Psoas muscle (tissue), 8 donors: Measurements from ENCODE around the gene KRT75. TPM values are rescaled to one million over a fixed set of nuclear protein-coding genes. Genes with fewer than 3 reads are reported as not detected.
A peak's percentile ranks its signal among the peaks of the same experiment; 100 is the strongest.

Source experiments
- ATAC-seq, 4 donors: fragments of 200-7000 bp; cut with Tn5 transposase; one replicate each; pipeline ENCODE4 v1.9.1; 2020; ENCODE audit warnings: moderate library complexity in 3 of 4, mild to moderate bottlenecking in 2 of 4
- DNase-seq, 2 donors: peaks; one replicate each; pipeline ENCODE4 v3.0.0-alpha.2; 2020
- H3K27ac ChIP-seq: fragments of 200-600 bp; one replicate; pipeline ENCODE4 v1.8.0; 2022
- H3K27me3 ChIP-seq, 3 donors: fragments of 200-600 bp in 1 of 3; one replicate each; pipeline versions ENCODE4 v1.6.1 to v1.8.0; 2013 to 2022; ENCODE audit warnings: low read length in 2 of 3, mild to moderate bottlenecking in 2 of 3, moderate library complexity in 1 of 3; ENCODE audit not compliant: insufficient read depth in 3 of 3
- H3K36me3 ChIP-seq, 2 donors: fragments of 200-600 bp in 1 of 2; one replicate each; pipeline versions ENCODE4 v1.6.1 to v1.8.0; 2013 to 2022; ENCODE audit warnings: low read depth in 1 of 2, mild to moderate bottlenecking in 1 of 2, moderate library complexity in 1 of 2; ENCODE audit not compliant: insufficient read depth in 1 of 2
- H3K4me1 ChIP-seq: fragments of 200-600 bp; one replicate; pipeline ENCODE4 v1.8.0; 2022
- H3K4me3 ChIP-seq: fragments of 200-600 bp; one replicate; pipeline ENCODE4 v1.8.0; 2022; ENCODE audit warnings: mild to moderate bottlenecking
- H3K9me3 ChIP-seq: fragments of 200-600 bp; one replicate; pipeline ENCODE4 v1.8.0; 2022
- WGBS, 3 donors: extraction: QIAGEN DNeasy Blood & Tissue Kit; methylation state at CpG; one replicate each; pipeline versions ENCODE4 v1.1.6 to v1.1.7; 2013; 5-methylcytosine and 5-hydroxymethylcytosine counted together
- intact Hi-C, 2 donors: fragments of 100-400 bp; cut with DNase I; formaldehyde crosslinking; loops; one replicate each; pipeline versions ENCODE4 v1.11.0 to v1.14.2; 2022
- polyA plus RNA-seq, 3 donors: library from polyadenylated mRNA; stranded (reverse); fragments of 200-250 nt; gene quantifications; one replicate each; pipeline ENCODE4 v1.2.3, GENCODE V29; 2013
- total RNA-seq, 4 donors: library from RNA; stranded (reverse); fragmentation: NEBNext Ultra II Directional in 2 of 4; extraction: Animal tissue kit (Norgen Biotek cat#: 25700) in 2 of 4; gene quantifications; one replicate each; pipeline versions ENCODE4 v1.2.1 to v1.2.4, GENCODE V29; 2021 to 2023
- TF ChIP-seq, protein P1 (sequence below): fragments of 200-600 bp; IDR thresholded peaks from one replicate; pipeline ENCODE4 v1.8.0; 2022; ENCODE audit warnings: antibody characterized with exemption
- donor health status: healthy with polysubstance abuse.
- donor health status: DM: no; HTN: no; CAD: no; lungs with moderate emphysema.
- donor health status: Bipolar disorder and iron deficiency.
- donor health status: healthy.
- donor health status: DM: yes; HTN: yes; CAD: no.
- donor health status: DM: no; HTN: no; CAD: no.
- donor health status: DM: no; HTN: no; CAD: no.
- donor health status: DM: yes; HTN: yes; CAD: no.

KRT75 gene
- total and polyA plus RNA-seq, 7 donors, result not detected

- intact Hi-C loops, result no loop called here
- 81 to 85% (median 82%) methylated on average over 1 of the region's 1 CpG for whole genome bisulfite sequencing, 3 donors
- no peaks in the 10 kb centered on the region for H3K9me3 ChIP-seq
- no peak overlapping the region for H3K4me3 ChIP-seq
- DNase-seq (no peak), ATAC-seq (no peak)
- H3K36me3 ChIP-seq, result no peaks in the 10 kb centered on the region
- H3K4me1 ChIP-seq, result no peaks in the 10 kb centered on the region
- TF ChIP-seq, protein P1, sequence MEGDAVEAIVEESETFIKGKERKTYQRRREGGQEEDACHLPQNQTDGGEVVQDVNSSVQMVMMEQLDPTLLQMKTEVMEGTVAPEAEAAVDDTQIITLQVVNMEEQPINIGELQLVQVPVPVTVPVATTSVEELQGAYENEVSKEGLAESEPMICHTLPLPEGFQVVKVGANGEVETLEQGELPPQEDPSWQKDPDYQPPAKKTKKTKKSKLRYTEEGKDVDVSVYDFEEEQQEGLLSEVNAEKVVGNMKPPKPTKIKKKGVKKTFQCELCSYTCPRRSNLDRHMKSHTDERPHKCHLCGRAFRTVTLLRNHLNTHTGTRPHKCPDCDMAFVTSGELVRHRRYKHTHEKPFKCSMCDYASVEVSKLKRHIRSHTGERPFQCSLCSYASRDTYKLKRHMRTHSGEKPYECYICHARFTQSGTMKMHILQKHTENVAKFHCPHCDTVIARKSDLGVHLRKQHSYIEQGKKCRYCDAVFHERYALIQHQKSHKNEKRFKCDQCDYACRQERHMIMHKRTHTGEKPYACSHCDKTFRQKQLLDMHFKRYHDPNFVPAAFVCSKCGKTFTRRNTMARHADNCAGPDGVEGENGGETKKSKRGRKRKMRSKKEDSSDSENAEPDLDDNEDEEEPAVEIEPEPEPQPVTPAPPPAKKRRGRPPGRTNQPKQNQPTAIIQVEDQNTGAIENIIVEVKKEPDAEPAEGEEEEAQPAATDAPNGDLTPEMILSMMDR, result no peak
- H3K27me3 ChIP-seq, result peaks cover 0 to 4% (median 2%) of the 10 kb centered on the region in 3 donors
- no peak overlapping the region for H3K27ac ChIP-seq
These were observed 36.0 kb downstream of the KRT75 start for GRCh38 chr12:52398176-52398575.

DNA sequence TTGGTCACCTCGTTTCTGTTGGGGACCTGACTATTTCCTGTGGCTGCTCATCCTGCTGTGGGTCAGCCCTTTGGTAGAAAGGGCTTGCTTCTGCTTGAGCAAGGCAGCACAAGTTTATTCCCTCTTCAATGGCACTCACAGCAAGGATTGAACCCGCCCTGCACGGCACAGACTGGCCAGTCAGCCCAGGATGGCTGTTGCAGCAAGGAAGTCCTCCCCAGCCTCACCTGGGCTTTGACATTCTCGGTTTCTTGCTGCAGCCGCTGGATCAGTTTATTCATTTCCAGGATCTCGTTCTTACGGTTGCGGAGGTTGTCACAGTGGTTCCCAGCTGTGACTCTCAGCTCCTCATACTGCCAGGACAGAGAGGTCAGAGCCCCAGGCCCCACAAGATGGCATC, 37.5 kb downstream of the KRT75 start:
- no peaks in the 10 kb centered on the region for H3K36me3 ChIP-seq
- no peak overlapping the region for H3K27ac ChIP-seq
- H3K9me3 ChIP-seq, result no peaks in the 10 kb centered on the region
- ATAC-seq, result no peak
- H3K4me1 ChIP-seq, result no peaks in the 10 kb centered on the region
- intact Hi-C loops, result no loop called here
- WGBS, 3 donors, result 74 to 82% (median 80%) methylated on average over 8 of the region's 8 CpGs
- no peak overlapping the region for H3K4me3 ChIP-seq
- TF ChIP-seq, protein P1, result no peak
- peak in 1 of 2 donors; percentile 21 for DNase-seq
- H3K27me3 ChIP-seq, result peaks cover 0 to 4% (median 2%) of the 10 kb centered on the region in 3 donors

DNA sequence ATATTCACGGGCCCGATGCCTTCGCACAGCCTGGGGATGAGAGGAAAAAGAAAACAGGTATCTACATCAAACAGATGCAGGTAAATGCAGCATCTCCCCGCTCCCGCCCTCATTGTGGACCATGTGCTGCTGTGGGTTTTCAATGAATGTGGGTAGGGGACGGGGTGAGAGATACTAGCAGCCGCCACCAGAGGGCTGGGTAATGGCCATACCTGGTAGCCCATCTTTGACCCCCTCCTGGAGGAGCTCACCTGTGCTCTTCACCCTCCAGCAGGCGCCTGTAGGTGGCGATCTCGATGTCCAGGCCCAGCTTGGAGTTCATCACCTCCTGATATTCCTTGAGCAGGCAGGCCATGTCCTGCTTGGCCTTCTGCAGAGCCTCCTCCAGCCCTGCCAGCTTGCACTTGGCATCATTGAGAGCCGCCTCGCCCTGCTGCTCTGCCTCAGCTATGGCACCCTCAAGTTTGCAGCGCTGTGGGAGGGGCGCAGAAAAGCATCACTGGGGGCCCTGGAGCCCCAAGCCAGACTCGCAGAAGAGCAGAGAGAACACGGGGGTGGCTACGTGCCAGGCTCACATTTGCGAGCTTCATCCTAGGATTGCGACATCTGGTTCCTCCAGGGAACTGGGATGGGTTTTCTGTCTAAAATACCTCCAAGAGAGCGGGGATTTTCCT, 38.3 kb downstream of the KRT75 start:
- Histone ChIP-seq H3K27ac (no peak overlapping the region), H3K36me3 (no peaks in the 10 kb centered on the region), H3K9me3 (no peaks in the 10 kb centered on the region), H3K4me1 (no peaks in the 10 kb centered on the region), H3K27me3 (peaks cover 0 to 4% (median 2%) of the 10 kb centered on the region in 3 donors), H3K4me3 (no peak overlapping the region)
- DNase-seq, result peak; percentile 55 to 68
- intact Hi-C loops, result no loop called here
- 55 to 58% (median 56%) methylated on average over 20 of the region's 20 CpGs for WGBS, 3 donors
- no peak for ATAC-seq
- TF ChIP-seq, protein P1, result no peak

DNA sequence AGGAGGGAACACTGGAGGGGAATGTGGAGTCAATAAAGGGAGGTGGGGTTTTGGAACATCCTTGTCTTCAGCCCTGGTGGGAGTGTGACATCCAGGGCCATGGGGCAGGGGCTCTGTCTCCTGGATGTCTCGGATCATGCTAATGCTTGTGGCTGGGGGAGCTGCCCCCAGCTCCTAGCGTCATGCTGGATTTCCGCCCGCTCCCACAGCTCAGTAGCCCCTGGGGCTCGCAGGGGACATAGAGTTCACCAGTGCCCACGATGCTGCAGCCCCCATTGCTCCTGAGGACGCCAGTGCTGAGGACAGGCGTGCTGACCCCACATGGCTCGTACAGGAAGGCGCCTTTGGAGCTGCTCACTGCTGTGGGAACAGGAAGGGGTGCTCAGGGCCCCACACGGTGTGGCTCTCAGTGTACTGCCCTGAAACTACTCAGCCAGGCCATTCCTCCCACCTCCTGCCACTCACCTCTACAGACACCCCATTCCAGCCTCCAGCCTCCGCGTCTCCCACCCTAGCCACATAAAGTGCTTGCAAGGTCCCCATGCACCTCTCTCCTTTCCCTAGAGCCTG, 39.2 kb downstream of the KRT75 start:
- no peaks in the 10 kb centered on the region for H3K9me3 ChIP-seq
- H3K27me3 ChIP-seq, result peaks cover 0 to 4% (median 2%) of the 10 kb centered on the region in 3 donors
- H3K27ac ChIP-seq, result no peak overlapping the region
- TF ChIP-seq, protein P1, result no peak
- 84 to 87% (median 84%) methylated on average over 13 of the region's 13 CpGs for WGBS, 3 donors
- no peak overlapping the region for H3K4me3 ChIP-seq
- H3K36me3 ChIP-seq, result no peaks in the 10 kb centered on the region
- no peak for ATAC-seq
- intact Hi-C loops, result no loop called here
- no peaks in the 10 kb centered on the region for H3K4me1 ChIP-seq
- peak in 1 of 2 donors; percentile 19 for DNase-seq
